Measurements from ENCODE around the gene PCID2.

PCID2 gene

DNA sequence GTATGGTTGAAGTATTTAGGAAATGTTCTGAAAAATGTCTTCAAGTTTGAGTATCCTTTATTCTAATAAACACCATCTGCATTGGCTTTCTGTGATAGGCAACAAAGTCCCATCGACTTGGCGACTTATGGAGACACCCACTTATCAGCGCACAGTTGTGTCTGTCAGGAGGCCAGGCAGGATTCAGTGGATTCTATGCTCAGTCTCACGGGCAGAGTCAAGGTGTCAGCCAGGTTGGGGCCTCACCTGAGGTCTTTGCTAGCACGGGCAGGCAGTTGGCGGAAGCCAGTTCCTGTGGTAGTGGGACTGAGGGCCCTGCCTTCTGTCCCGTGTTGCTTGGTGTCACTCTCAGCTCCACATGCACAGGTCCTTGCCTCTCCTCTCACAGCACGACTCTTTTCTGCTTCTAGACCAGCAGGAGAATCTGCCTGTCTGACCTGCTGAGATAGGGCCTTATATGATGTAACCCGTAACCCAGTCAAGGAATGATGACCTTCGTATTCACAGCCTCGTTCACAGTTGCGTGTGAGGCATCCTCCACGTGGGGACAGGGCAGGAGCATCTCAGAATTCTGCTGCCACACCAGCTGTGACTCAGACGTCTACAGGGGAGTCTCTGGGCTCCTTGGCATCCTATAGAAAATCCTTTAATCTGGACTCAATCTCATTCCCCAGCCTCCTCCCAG is 10.9 kb upstream of the PCID2 start:
- no peak for DNase-seq

- no peak for DNase-seq
These were observed 10.1 kb upstream of the PCID2 start for GRCh38 chr13:113218586-113218985.

- no peak for DNase-seq
These were observed 8.0 kb upstream of the PCID2 start for GRCh38 chr13:113216254-113217048.

- no peak for DNase-seq
These were observed 3.3 kb upstream of the PCID2 start for GRCh38 chr13:113211774-113212173.

- no peak for DNase-seq
These were observed 2.4 kb upstream of the PCID2 start for GRCh38 chr13:113210833-113211232.

DNA sequence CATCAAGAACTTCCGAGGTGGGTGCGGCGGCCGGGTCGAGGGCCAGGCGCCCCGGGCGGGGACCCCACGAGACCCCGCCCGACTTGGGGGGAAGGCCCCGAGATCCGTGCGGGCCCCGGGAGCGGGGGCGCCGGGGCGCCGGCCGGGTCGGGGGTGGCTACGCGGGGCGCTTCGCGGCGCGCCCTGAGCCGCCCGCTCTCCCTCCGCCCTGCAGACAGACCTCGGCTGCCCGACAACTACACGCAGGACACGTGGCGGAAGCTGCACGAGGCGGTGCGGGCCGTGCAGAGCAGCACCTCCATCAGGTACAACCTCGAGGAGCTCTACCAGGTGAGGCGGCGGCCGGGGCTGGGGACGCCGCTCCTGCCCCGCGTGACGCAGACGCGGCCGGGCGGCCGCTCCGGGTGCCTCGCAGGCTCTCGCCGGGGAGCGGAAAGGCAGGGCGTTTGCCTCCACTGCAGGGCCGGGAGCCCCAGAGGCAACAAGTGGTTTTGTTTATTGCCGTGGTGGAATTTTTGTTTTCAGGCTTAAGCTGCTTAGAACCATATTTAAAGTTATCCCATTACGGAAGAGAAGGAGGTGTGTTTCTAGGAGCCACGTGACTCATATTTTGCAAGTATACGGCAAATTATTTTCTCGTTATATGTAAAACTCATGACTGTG is 1.4 kb upstream of the PCID2 start:
- DNase-seq: peak; percentile 62 to 64

DNA sequence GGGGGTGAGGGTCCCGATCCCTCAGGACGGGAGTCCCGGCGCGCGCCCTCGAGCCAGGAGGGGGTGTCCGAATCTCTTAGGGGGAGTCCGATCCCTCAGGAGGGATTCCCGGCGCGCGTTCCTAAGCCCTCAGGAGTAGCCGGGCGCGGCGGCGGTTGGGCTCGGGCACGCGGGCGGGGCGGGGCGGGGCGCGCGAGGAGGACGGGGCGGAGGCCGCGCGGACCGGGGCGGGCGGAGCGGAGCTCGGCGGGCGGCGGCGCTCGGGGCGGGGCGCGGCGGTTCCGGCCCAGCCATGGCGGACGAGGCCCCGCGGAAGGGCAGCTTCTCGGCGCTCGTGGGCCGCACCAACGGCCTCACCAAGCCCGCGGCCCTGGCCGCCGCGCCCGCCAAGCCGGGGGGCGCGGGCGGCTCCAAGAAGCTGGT is 878 bp upstream of the PCID2 start, which contains the start of gene CUL4A:
CUL4A (plus strand) TSS at position 278 of the 423 bp plus-strand sequence; CDS start at position 293, 15 bp downstream.
- DNase-seq: peak; percentile 64 to 67

- no peak for DNase-seq
These were observed 514 bp downstream of the PCID2 start for GRCh38 chr13:113207890-113208420.

GRCh38 chr13:113207460-113207859 is 1.0 kb downstream of the PCID2 start:
- no peak for DNase-seq

DNA sequence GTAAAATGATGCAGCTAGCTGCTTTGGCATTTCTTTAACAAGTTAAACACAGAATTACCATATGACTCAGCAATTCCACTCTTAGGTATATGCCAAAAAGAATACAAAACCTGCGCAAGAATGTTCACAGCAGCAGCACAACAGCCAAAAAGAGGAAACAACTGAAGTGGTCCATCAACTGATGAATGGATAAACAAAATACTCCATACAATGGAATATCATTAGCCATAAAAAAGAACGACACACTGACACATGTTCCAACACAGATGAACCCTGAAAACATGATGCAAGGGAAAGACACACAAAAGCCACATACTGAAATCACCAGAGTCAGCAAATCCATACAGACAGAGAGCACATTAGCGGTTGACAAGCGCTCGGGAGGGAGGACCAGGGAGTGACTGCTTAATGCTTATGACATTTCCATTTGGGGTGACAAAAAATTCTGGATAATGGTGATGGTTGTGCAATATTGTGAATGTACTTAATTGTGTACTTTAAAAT is 3.0 kb downstream of the PCID2 start:
- DNase-seq: no peak

DNA sequence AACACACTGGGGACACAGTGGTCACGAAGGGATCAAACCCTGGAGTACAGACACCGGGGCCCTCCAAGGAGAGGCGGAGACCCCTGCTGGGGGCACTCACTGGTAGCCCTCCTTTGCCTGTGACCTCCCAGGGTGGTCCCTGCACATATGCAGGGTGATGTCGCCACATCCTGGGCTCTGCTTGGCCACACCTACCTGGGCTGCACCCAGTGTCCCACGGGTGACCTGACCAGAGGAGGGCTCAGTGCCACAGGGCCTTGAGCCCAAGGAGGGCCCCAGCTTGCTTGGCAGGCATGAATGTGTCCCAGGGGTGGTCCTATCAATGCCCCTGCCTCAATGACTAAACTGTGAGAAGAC is 4.1 kb downstream of the PCID2 start:
- DNase-seq: no peak

- no peak for DNase-seq
These were observed 4.7 kb downstream of the PCID2 start for GRCh38 chr13:113203507-113204377.

- no peak for DNase-seq
These were observed 5.6 kb downstream of the PCID2 start for GRCh38 chr13:113202912-113203311.

DNA sequence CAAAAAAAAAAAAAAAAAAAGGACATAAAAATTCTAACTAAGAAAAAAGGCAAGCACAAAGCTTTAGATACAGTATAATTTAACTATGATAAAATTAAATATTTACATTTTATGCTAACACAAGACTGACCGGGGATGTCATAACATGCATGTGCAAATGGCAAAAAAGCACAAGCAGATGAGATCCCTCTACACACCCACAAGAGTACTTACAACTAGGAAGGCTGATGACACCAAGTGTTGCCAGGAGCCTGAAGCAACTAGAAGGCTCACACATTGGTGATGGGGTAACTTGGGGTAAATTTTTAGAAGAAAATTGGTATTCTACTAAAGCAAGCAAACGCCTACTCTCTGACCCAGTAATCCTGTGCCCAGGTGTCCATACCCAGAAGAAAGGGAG is 6.7 kb downstream of the PCID2 start:
- no peak for DNase-seq

DNA sequence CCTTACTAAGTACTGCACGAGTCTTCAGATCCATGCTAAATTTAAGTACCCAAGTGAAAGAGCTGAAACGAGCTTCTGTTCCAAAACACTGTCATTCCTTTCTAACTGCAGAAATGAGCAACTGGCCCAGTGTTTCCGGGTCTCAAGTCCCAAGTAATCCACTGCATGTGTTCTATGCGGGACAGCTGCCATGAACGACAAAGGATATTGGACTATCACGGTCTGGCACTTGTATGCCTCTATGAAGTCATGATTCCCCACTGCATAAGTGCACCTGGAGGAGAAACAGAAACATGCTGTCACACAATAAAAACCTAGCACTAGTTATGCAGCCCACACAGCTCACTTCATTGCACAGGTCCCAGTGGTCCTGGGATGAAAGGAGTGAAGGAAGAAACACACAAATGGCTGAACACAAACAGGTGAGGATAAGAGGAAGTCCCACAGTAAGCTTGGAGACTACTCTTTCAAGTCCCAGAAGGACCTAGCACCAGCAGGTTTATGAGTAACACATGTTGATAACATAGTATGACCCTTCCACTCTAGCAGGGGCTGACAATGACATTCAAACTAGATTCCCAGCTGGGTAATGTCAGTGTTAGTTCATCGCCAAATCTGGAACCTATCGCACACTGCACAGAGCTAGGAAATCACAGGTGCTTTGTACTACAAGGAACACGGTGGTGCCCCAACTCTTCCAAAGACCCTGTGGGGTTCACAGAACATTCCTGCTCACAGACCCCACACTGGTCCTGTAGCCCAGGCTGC is 11.3 kb downstream of the PCID2 start:
- no peak for DNase-seq

GRCh38 chr13:113195360-113195759 is 13.1 kb downstream of the PCID2 start:
- DNase-seq: no peak

- DNase-seq: no peak
These were observed 15.6 kb downstream of the PCID2 start for GRCh38 chr13:113192902-113193301.

- DNase-seq: no peak
These were observed 16.2 kb downstream of the PCID2 start for GRCh38 chr13:113192279-113192678.

- DNase-seq: no peak
These were observed 18.3 kb downstream of the PCID2 start for GRCh38 chr13:113190181-113190580.

- DNase-seq: no peak
These were observed 20.4 kb downstream of the PCID2 start for GRCh38 chr13:113187883-113188665.

DNA sequence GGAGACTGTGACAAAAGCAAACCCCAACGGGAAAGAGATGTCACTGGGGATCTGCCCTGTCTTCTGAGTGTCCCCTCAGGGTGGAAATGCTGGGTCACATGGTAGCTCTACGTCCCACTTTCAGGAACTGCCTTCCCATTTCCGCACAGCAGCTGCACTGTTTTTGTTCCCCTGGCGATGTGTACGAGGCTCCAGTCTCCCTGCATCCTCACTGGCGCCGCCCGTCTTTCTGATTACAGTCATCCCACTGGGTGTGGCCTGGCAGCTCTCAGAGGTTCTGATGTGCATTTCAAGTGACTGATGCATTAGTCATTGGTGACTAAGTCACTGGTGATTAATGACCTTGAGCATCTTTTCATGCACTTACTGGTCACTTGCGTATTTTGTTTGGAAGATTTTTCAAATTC is 21.2 kb downstream of the PCID2 start:
- DNase-seq: peak; percentile 53 to 56

Data from activated CD4-positive, alpha-beta T cell treated with anti-CD3 and anti-CD28 coated beads, Interleukin-2, amount 50 U/mL, for 4 hours (primary cell).